HS-27A (cell line): ENCODE results near the gene NGDN.

Experiments
- DNase-seq: peaks from one replicate; pipeline ENCODE4 v3.0.0-alpha.2; 2012; ENCODE audit warnings: low read depth, missing footprints

NGDN gene

GRCh38 chr14:23521785-23522640, 52.5 kb downstream of the NGDN start:
- no peak for DNase-seq

- DNase-seq, result no peak
Observed at GRCh38 chr14:23522643-23523198, 53.2 kb downstream of the NGDN start.

GRCh38 chr14:23523229-23524016, 53.9 kb downstream of the NGDN start:
- no peak for DNase-seq

- DNase-seq, result no peak
Observed at GRCh38 chr14:23524954-23525353, 55.5 kb downstream of the NGDN start.

GRCh38 chr14:23525611-23526010, 56.1 kb downstream of the NGDN start:
- DNase-seq, result no peak
